ENCODE measurements around the gene FA2H.

FA2H gene

GRCh38 chr16:74744566-74744965 is 30.1 kb downstream of the FA2H start:
- DNase-seq: no peak

- no peak for DNase-seq
Observed at GRCh38 chr16:74743668-74744299, 30.8 kb downstream of the FA2H start.

GRCh38 chr16:74743045-74743667 is 31.5 kb downstream of the FA2H start:
- no peak for DNase-seq

- DNase-seq: peak in 1 of 56 donors; percentile 43
Observed at GRCh38 chr16:74742051-74742481, 32.6 kb downstream of the FA2H start.

- DNase-seq: peak in 51 of 56 donors; percentile 22 to 91 (median 63)
Observed at GRCh38 chr16:74740795-74741304, 33.8 kb downstream of the FA2H start.

GRCh38 chr16:74739275-74739674 is 35.3 kb downstream of the FA2H start:
- DNase-seq: no peak

GRCh38 chr16:74738816-74739215 is 35.8 kb downstream of the FA2H start:
- DNase-seq: no peak

- DNase-seq: no peak
Observed at GRCh38 chr16:74738113-74738541, 36.5 kb downstream of the FA2H start.

- no peak for DNase-seq
Observed at GRCh38 chr16:74737521-74737920, 37.1 kb downstream of the FA2H start.

- no peak for DNase-seq
Observed at GRCh38 chr16:74736531-74737157, 38.0 kb downstream of the FA2H start.

- DNase-seq: no peak
Observed at GRCh38 chr16:74735554-74735953, 39.1 kb downstream of the FA2H start.

- DNase-seq: peak in 1 of 56 donors; percentile 15
Observed at GRCh38 chr16:74735162-74735452, 39.5 kb downstream of the FA2H start.

GRCh38 chr16:74734361-74735161 is 40.1 kb downstream of the FA2H start:
- DNase-seq: no peak

- DNase-seq: no peak
Observed at GRCh38 chr16:74732707-74733350, 41.8 kb downstream of the FA2H start.

GRCh38 chr16:74731853-74732477 is 42.7 kb downstream of the FA2H start:
- no peak for DNase-seq

- DNase-seq: no peak
Observed at GRCh38 chr16:74729783-74730683, 44.6 kb downstream of the FA2H start.

GRCh38 chr16:74727903-74728302 is 46.7 kb downstream of the FA2H start:
- no peak for DNase-seq

GRCh38 chr16:74726716-74727115 is 47.9 kb downstream of the FA2H start:
- no peak for DNase-seq

GRCh38 chr16:74725651-74726455 is 48.8 kb downstream of the FA2H start:
- no peak for DNase-seq
